Epithelial cell of esophagus (primary cell): ENCODE results near the gene GALNT7.

Experiments
- DNase-seq: peaks from one replicate; pipeline ENCODE4 v3.0.0; 2010; ENCODE audit warnings: low read depth
- H3K4me3 ChIP-seq: 2 replicates; pipeline ENCODE4 v1.5.1; 2011; ENCODE audit warnings: mild to moderate bottlenecking, low read length, control low read depth
- TF ChIP-seq, protein P1 (sequence below): IDR thresholded peaks from 2 replicates; pipeline ENCODE4 v1.5.1; 2011; ENCODE audit warnings: low read depth, mild to moderate bottlenecking, low read length, control low read depth, inconsistent platforms; ENCODE audit not compliant: insufficient read depth; ENCODE audit errors: missing control alignments

The GALNT7 gene

DNA sequence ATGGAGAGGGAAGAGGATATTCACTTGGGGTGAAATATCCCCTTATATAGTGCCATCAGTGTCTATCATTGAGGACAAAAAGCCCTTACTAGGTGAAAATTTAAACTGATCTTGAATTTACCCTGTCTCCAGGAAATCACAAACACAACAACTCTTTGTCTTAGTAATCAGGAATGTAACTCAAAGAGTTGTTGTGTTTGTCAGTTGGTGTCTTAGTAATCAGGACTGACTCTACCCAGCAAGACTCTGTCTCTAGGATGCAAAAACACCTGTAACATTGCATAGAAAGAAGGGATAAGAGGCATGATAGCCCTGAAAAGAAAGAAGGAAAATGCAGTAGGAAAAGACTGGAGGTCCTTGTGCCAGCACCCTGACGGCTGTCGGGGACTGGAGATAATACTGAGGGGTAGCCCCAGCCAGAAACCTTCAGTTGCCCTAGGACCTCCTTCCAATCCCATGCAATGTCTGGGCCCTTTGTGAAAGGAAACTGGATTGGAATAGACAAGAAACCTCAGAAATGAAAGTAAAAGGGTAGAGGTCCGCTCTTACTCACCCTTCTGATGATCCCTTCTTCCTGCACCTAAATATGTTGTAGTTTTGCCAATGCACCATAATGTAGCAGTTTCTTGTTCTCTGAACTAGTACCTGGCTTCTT lies 120.2 kb downstream of the GALNT7 start:
- DNase-seq: peak; percentile 11
- no peak overlapping the region for H3K4me3 ChIP-seq
- TF ChIP-seq, protein P1, sequence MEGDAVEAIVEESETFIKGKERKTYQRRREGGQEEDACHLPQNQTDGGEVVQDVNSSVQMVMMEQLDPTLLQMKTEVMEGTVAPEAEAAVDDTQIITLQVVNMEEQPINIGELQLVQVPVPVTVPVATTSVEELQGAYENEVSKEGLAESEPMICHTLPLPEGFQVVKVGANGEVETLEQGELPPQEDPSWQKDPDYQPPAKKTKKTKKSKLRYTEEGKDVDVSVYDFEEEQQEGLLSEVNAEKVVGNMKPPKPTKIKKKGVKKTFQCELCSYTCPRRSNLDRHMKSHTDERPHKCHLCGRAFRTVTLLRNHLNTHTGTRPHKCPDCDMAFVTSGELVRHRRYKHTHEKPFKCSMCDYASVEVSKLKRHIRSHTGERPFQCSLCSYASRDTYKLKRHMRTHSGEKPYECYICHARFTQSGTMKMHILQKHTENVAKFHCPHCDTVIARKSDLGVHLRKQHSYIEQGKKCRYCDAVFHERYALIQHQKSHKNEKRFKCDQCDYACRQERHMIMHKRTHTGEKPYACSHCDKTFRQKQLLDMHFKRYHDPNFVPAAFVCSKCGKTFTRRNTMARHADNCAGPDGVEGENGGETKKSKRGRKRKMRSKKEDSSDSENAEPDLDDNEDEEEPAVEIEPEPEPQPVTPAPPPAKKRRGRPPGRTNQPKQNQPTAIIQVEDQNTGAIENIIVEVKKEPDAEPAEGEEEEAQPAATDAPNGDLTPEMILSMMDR: no peak

DNA sequence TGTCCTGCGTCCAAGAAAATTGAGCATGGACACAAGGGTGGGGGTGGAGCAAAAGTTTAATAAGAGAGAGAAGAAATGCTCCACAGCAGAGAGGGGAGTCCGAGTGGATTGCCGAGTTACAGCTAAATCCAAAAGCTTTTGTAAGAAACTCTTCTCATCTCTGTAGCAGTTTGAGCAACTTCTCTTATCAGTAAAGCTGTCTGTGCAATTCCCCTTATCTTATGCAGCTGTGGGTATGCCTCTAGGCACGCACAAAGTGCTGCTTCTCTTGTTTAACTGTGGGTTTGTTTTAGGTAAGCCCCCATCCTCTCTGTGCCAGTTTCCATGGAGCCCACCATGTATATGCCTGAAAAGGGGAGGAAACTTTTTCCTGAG lies 120.7 kb downstream of the GALNT7 start:
- no peak for DNase-seq
- TF ChIP-seq, protein P1: no peak
- no peak overlapping the region for H3K4me3 ChIP-seq

DNA sequence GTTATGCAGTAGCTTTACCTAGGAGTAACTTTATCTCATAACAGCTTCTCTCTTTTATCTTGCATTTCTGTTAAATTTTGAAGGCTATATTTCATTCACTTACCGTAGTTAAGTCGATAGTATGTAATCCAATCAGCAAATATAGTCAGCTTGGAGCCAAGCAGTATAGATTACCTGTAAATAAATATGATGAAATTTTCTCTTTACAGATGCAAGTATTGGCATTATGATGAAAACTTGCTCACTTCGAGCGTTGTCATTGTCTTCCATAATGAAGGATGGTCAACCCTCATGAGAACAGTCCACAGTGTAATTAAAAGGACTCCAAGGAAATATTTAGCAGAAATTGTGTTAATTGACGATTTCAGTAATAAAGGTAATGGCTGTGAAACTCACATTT lies 123.3 kb downstream of the GALNT7 start:
- H3K4me3 ChIP-seq: no peak overlapping the region
- no peak for DNase-seq
- TF ChIP-seq, protein P1: no peak

DNA sequence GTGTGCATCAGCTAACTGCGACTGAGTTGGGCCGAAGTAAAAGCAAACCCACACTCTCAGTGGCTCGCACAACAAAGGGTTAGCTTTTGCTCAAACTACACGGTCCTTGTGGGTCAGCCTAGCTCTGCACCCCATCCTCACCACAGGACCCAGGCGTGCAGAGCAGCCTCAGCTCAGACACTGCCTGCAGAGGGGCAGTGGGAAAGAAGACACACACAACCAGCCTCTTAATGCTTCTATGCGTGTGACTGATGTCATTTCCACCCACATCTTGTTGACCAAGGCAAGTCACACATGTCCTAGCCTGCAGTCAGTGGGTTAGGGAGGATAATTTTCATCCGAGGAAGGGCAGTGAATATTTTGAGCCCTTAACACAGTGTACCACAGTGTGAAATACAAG lies 125.1 kb downstream of the GALNT7 start:
- DNase-seq: peak; percentile 48

DNA sequence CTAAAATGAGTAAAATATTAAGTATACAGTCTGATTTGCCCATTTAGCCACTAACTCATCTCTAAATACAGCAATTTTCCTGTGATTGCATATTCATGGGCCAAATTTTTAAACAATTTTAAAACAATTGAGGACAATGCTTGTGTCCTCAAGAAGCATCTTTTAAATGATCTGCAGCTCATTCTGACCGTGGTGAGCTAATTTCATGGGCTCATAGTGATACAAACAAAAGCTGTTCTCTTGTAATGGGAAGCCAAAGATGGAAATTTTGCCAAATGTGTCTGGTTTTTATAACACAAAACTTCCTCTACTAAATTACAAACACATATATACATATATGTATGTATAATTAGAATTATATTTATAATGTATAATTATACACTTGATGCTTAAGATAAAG lies 125.8 kb downstream of the GALNT7 start:
- no peak overlapping the region for H3K4me3 ChIP-seq
- no peak for DNase-seq
- TF ChIP-seq, protein P1: no peak

More for the DNA sequence above, 125.1 kb downstream of the GALNT7 start:
- TF ChIP-seq, protein P1: no peak
- no peak overlapping the region for H3K4me3 ChIP-seq

DNA sequence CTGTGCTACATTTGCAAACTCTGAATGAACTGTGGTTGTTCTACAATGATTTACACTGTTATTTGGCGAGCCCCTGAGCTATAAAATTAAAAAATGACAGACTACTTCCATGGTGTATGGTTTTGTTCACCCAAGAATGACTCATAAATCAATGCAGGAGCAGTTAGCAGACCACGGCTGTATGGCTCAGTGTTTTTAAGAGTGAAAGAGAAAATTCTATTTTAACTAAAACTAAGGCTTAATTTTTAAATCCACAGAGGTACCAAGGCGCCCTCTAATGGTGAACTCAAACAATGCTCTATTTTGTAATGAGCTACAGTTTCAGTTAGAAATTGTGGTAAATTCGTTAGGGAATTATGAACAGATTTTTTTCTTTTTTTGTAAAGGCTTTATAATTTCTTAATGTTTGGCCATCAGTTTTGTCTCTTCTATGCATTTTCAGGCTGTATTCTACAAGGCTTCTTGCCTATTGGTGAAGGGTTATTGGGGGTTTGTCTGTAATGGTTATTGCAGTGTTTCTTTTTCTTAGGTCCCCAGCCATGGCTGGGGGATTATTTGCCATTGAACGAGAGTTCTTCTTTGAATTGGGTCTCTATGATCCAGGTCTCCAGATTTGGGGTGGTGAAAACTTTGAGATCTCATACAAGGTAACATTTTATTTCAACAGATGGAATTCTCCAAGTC lies 133.0 kb downstream of the GALNT7 start:
- H3K4me3 ChIP-seq: no peak overlapping the region
- TF ChIP-seq, protein P1: peak; percentile 49
- peak; percentile 23 for DNase-seq

DNA sequence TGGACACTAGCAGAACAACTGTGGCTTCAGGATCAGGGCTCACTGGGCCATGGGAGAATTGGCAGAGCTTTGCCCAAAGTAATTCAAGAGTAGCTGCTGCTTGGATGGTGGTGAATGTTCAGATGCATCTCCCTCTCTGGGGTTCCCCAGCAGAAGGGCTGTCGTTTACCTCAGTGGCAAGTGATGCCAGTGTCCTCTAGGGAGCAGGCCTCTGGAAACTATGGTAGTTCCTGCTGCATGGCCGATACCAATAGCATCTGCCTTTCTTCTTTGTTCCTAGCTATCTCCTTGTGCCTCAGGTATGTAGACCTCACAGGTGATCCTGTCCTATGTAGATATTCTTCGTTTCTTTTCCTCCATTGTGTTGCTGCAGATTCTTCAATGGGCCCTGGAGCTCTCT lies 139.2 kb downstream of the GALNT7 start:
- no peak for DNase-seq
- TF ChIP-seq, protein P1: no peak
- no peak overlapping the region for H3K4me3 ChIP-seq
